HepG2 (cell line): Measurements from ENCODE around the gene RAD17. TPM values are rescaled to one million over a fixed set of nuclear protein-coding genes. Genes with fewer than 3 reads are reported as not detected.

Experiments
- CCDC6 ChIP-seq: sonication (generic); formaldehyde crosslinking; IDR thresholded peaks from 2 replicates; pipeline ENCODE4 v1.8.1; 2022; ENCODE audit warnings: mild to moderate bottlenecking, missing genetic modification reagents, moderate library complexity
- CEBPB ChIP-seq: IDR thresholded peaks from 2 replicates; pipeline ENCODE4 v1.6.1; 2011; ENCODE audit warnings: low read depth, low read length, improper control_type of control experiment, borderline replicate concordance
- PRMT3 ChIP-seq: sonication (generic); formaldehyde crosslinking; IDR thresholded peaks from 2 replicates; pipeline ENCODE4 v1.8.1; 2022; ENCODE audit warnings: low read depth, mild to moderate bottlenecking, moderate library complexity, missing genetic modification reagents, borderline replicate concordance
- REPIN1 ChIP-seq: sonication (generic); formaldehyde crosslinking; IDR thresholded peaks from 2 replicates; pipeline ENCODE4 v1.8.0; 2022; ENCODE audit warnings: missing genetic modification reagents, low read depth, mild to moderate bottlenecking, borderline replicate concordance
- RFX5 ChIP-seq: IDR thresholded peaks from 2 replicates; pipeline ENCODE4 v1.6.1; 2011; ENCODE audit warnings: low read depth, low read length, improper control_type of control experiment
- SNAI1 ChIP-seq: sonication (generic); formaldehyde crosslinking; IDR thresholded peaks from 2 replicates; pipeline ENCODE4 v1.5.0; 2020; ENCODE audit warnings: mild to moderate bottlenecking, missing genetic modification reagents, borderline replicate concordance
- SNAPC2 ChIP-seq: sonication (generic); formaldehyde crosslinking; IDR thresholded peaks from 2 replicates; pipeline ENCODE4 v1.8.1; 2022; ENCODE audit warnings: mild to moderate bottlenecking, missing genetic modification reagents
- ZBTB14 ChIP-seq: sonication (generic); formaldehyde crosslinking; IDR thresholded peaks from 2 replicates; pipeline ENCODE4 v1.4.0; 2020; ENCODE audit warnings: missing genetic modification reagents
- ZNF101 ChIP-seq: sonication (generic); formaldehyde crosslinking; IDR thresholded peaks from 2 replicates; pipeline ENCODE4 v1.4.0; 2020; ENCODE audit warnings: mild to moderate bottlenecking, low read depth, missing genetic modification reagents, borderline replicate concordance
- ZNF33B ChIP-seq: sonication (generic); formaldehyde crosslinking; IDR thresholded peaks from 2 replicates; pipeline ENCODE4 v1.5.1; 2020; ENCODE audit warnings: mild to moderate bottlenecking, missing genetic modification reagents
- ZNF343 ChIP-seq: sonication (generic); formaldehyde crosslinking; IDR thresholded peaks from 2 replicates; pipeline ENCODE4 v1.4.0; 2020; ENCODE audit warnings: mild to moderate bottlenecking, missing genetic modification reagents
- ZNF512B ChIP-seq: sonication (generic); formaldehyde crosslinking; IDR thresholded peaks from 2 replicates; pipeline ENCODE4 v1.5.1; 2020; ENCODE audit warnings: missing genetic modification reagents, mild to moderate bottlenecking, borderline replicate concordance
- ZNF710 ChIP-seq: sonication (generic); formaldehyde crosslinking; IDR thresholded peaks from 2 replicates; pipeline ENCODE4 v1.5.0; 2020; ENCODE audit warnings: mild to moderate bottlenecking, missing genetic modification reagents, borderline replicate concordance
- polyA plus RNA-seq, 8 experiments: library from polyadenylated mRNA; depleted of rRNA in 3 of 8; stranded (reverse) in 7 of 8; unstranded in 1 of 8; fragments of >200 nt; fragmentation: Illumina TruSeq in 4 of 8; extraction: Trizol in 4 of 8; gene quantifications; 2 replicates each; pipeline versions ENCODE4 v1.2.1 to v1.2.3, GENCODE V29; 2011 to 2016; ENCODE audit warnings: low read depth in 4 of 8, missing spikeins in 1 of 8, mixed read lengths in 1 of 8; ENCODE audit not compliant: insufficient read depth in 1 of 8
- total RNA-seq, 5 experiments: library from RNA; depleted of rRNA; stranded (reverse); fragments of >200 nt; fragmentation: Illumina TruSeq; extraction: Trizol; gene quantifications; 2 replicates each; pipeline ENCODE4 v1.2.3, GENCODE V29; 2016; ENCODE audit warnings: low read depth in 1 of 5
- TF ChIP-seq, protein P1 (sequence below): sonication (generic); formaldehyde crosslinking; IDR thresholded peaks from 2 replicates; pipeline ENCODE4 v1.4.0; 2020; ENCODE audit warnings: mild to moderate bottlenecking, missing genetic modification reagents
- TF ChIP-seq, protein P2 (sequence below): sonication (generic); formaldehyde crosslinking; IDR thresholded peaks from 2 replicates; pipeline ENCODE4 v1.8.1; 2022; ENCODE audit warnings: mild to moderate bottlenecking, missing genetic modification reagents
- TF ChIP-seq, protein P3 (sequence below): sonication (generic); formaldehyde crosslinking; conservative IDR thresholded peaks from 2 replicates; pipeline ENCODE4 v1.4.0; 2020; ENCODE audit warnings: missing genetic modification reagents

RAD17 gene
- total and polyA plus RNA-seq, 2 of the 13 experiments (the other 11 are each of a cell fraction or from before 2014, with no cell fraction given) = 24.0 to 25.9 TPM

GRCh38 chr5:69414885-69415583, 45.4 kb downstream of the RAD17 start, which contains the start of gene MARVELD2 (continued):
- TF ChIP-seq ZNF710 = 0 out of 2 replicates have a peak, but pooled peaks have one; percentile 42
- TF ChIP-seq ZBTB14 (CRISPR knock-in tag) = peak; percentile 53
- TF ChIP-seq CEBPB = no peak
- TF ChIP-seq PRMT3 (CRISPR knock-in tag) = no peak
- TF ChIP-seq, protein P1, sequence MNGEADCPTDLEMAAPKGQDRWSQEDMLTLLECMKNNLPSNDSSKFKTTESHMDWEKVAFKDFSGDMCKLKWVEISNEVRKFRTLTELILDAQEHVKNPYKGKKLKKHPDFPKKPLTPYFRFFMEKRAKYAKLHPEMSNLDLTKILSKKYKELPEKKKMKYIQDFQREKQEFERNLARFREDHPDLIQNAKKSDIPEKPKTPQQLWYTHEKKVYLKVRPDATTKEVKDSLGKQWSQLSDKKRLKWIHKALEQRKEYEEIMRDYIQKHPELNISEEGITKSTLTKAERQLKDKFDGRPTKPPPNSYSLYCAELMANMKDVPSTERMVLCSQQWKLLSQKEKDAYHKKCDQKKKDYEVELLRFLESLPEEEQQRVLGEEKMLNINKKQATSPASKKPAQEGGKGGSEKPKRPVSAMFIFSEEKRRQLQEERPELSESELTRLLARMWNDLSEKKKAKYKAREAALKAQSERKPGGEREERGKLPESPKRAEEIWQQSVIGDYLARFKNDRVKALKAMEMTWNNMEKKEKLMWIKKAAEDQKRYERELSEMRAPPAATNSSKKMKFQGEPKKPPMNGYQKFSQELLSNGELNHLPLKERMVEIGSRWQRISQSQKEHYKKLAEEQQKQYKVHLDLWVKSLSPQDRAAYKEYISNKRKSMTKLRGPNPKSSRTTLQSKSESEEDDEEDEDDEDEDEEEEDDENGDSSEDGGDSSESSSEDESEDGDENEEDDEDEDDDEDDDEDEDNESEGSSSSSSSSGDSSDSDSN (CRISPR knock-in tag) = peak; percentile 77
- 0 out of 2 replicates have a peak, but pooled peaks have one; percentile 29 for TF ChIP-seq ZNF343
- TF ChIP-seq, protein P2, sequence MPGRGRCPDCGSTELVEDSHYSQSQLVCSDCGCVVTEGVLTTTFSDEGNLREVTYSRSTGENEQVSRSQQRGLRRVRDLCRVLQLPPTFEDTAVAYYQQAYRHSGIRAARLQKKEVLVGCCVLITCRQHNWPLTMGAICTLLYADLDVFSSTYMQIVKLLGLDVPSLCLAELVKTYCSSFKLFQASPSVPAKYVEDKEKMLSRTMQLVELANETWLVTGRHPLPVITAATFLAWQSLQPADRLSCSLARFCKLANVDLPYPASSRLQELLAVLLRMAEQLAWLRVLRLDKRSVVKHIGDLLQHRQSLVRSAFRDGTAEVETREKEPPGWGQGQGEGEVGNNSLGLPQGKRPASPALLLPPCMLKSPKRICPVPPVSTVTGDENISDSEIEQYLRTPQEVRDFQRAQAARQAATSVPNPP (CRISPR knock-in tag) = peak; percentile 80; the same call in 1 of the 2 replicates
- TF ChIP-seq ZNF101 (CRISPR knock-in tag) = no peak
- TF ChIP-seq ZNF512B (CRISPR knock-in tag) = no peak
- TF ChIP-seq SNAI1 (CRISPR knock-in tag) = no peak
- peak; percentile 73; the same call in 1 of the 2 replicates for TF ChIP-seq SNAPC2 (CRISPR knock-in tag)
- TF ChIP-seq ZNF33B = no peak
- TF ChIP-seq, protein P3, sequence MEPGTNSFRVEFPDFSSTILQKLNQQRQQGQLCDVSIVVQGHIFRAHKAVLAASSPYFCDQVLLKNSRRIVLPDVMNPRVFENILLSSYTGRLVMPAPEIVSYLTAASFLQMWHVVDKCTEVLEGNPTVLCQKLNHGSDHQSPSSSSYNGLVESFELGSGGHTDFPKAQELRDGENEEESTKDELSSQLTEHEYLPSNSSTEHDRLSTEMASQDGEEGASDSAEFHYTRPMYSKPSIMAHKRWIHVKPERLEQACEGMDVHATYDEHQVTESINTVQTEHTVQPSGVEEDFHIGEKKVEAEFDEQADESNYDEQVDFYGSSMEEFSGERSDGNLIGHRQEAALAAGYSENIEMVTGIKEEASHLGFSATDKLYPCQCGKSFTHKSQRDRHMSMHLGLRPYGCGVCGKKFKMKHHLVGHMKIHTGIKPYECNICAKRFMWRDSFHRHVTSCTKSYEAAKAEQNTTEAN (CRISPR knock-in tag) = no peak
- TF ChIP-seq REPIN1 (CRISPR knock-in tag) = peak; percentile 73; the same call in 1 of the 2 replicates
- no peak; the same call in 1 of the 2 replicates for TF ChIP-seq CCDC6
- TF ChIP-seq RFX5 = no peak
